Neural cell (in vitro differentiated cells): ENCODE data around the gene ZNF280C. TPM values are rescaled to one million over a fixed set of nuclear protein-coding genes. Genes with fewer than 3 reads are reported as not detected.

ENCODE experiments used
- H2AFZ ChIP-seq: fragments of 200-600, 300-800 bp; sonication (generic), shearing (Covaris generic); 2 replicates; pipeline ENCODE4 v1.6.0; 2014; ENCODE audit warnings: low read depth, mild to moderate bottlenecking, antibody characterized with exemption, low read length, moderate library complexity
- H3F3A ChIP-seq: fragments of 200-600 bp; shearing (Covaris generic); 2 replicates; pipeline ENCODE4 v1.6.1; 2016; ENCODE audit warnings: mild to moderate bottlenecking, moderate library complexity, mixed read lengths, antibody characterized with exemption, low read length; ENCODE audit not compliant: insufficient read depth, poor library complexity, severe bottlenecking
- H3K27ac ChIP-seq: fragments of 200-600, 300-800 bp; sonication (generic), shearing (Covaris generic); 2 replicates; pipeline ENCODE4 v1.5.1; 2014; ENCODE audit warnings: mild to moderate bottlenecking, low read length, moderate library complexity
- H3K27me3 ChIP-seq: fragments of 300-800, 200-600 bp; sonication (generic), shearing (Covaris generic); 2 replicates; pipeline ENCODE4 v1.6.0; 2014; ENCODE audit warnings: mild to moderate bottlenecking, low read depth, low read length, moderate library complexity; ENCODE audit not compliant: insufficient read depth
- H3K36me3 ChIP-seq: fragments of 300-800, 200-600 bp; sonication (generic), shearing (Covaris generic); 2 replicates; pipeline ENCODE4 v1.5.1; 2014; ENCODE audit warnings: mild to moderate bottlenecking, antibody characterized with exemption, low read length, moderate library complexity; ENCODE audit not compliant: insufficient read depth
- H3K4me2 ChIP-seq: fragments of 300-800, 200-600 bp; sonication (generic), shearing (Covaris generic); 2 replicates; pipeline ENCODE4 v1.6.0; 2014; ENCODE audit warnings: mild to moderate bottlenecking, low read length
- H3K4me3 ChIP-seq: fragments of 300-800, 200-600 bp; sonication (generic), shearing (Covaris generic); 2 replicates; pipeline ENCODE4 v1.5.1; 2014; ENCODE audit warnings: mild to moderate bottlenecking, low read length, moderate library complexity
- H3K79me2 ChIP-seq: fragments of 200-600 bp; shearing (Covaris generic); replicated peaks from 2 replicates; pipeline ENCODE4 v1.6.0; 2014; ENCODE audit warnings: mild to moderate bottlenecking, low read length, moderate library complexity; ENCODE audit not compliant: insufficient read depth
- H3K9ac ChIP-seq: fragments of 300-800, 200-600 bp; sonication (generic), shearing (Covaris generic); 2 replicates; pipeline ENCODE4 v1.6.1; 2016; ENCODE audit warnings: mild to moderate bottlenecking, low read length, mixed read lengths
- H3K9me2 ChIP-seq: fragments of 200-600 bp; shearing (Covaris generic); 2 replicates; pipeline ENCODE4 v1.6.1; 2016; ENCODE audit warnings: mild to moderate bottlenecking, low read length, mixed read lengths; ENCODE audit not compliant: insufficient read depth
- H3K9me3 ChIP-seq: fragments of 200-600, 300-800 bp; sonication (generic), shearing (Covaris generic); 2 replicates; pipeline ENCODE4 v1.6.1; 2016; ENCODE audit warnings: mild to moderate bottlenecking, mixed run types, low read length, moderate library complexity, mixed read lengths
- H4K20me1 ChIP-seq: fragments of 200-600 bp; shearing (Covaris generic); 2 replicates; pipeline ENCODE4 v1.6.1; 2016; ENCODE audit warnings: mild to moderate bottlenecking, mixed run types; ENCODE audit not compliant: insufficient read depth
- CTCF ChIP-seq: fragments of 450-650 bp; IDR thresholded peaks from 2 replicates; pipeline ENCODE4 v1.5.1; 2014; ENCODE audit warnings: antibody characterized with exemption, mild to moderate bottlenecking, moderate library complexity; ENCODE audit not compliant: poor library complexity, severe bottlenecking
- EP300 ChIP-seq: fragments of 450-650 bp; conservative IDR thresholded peaks from 2 replicates; pipeline ENCODE4 v1.6.1; 2014; ENCODE audit warnings: antibody characterized with exemption, mild to moderate bottlenecking, moderate library complexity; ENCODE audit not compliant: poor library complexity, severe bottlenecking
- EZH2 ChIP-seq: fragments of 200-600, 300-800 bp; shearing (Covaris generic), sonication (generic); IDR thresholded peaks from 2 replicates; pipeline ENCODE4 v1.6.1; 2014; ENCODE audit warnings: antibody characterized with exemption, low read length, borderline replicate concordance, mild to moderate bottlenecking; ENCODE audit not compliant: insufficient read depth, poor library complexity, severe bottlenecking
- MXI1 ChIP-seq: fragments of 450-650 bp; conservative IDR thresholded peaks from 2 replicates; pipeline ENCODE4 v1.6.1; 2014; ENCODE audit warnings: antibody characterized with exemption, mild to moderate bottlenecking; ENCODE audit not compliant: poor library complexity, severe bottlenecking
- POLR2AphosphoS5 ChIP-seq: IDR thresholded peaks from 2 replicates; pipeline ENCODE4 v1.6.1; 2012
- RAD21 ChIP-seq: fragments of 450-650 bp; conservative IDR thresholded peaks from 2 replicates; pipeline ENCODE4 v1.6.1; 2014; ENCODE audit warnings: antibody characterized with exemption, mild to moderate bottlenecking, moderate library complexity
- REST ChIP-seq: IDR thresholded peaks from 2 replicates; pipeline ENCODE4 v1.6.1; 2012; ENCODE audit warnings: borderline replicate concordance
- SMC3 ChIP-seq: fragments of 450-650 bp; conservative IDR thresholded peaks from 2 replicates; pipeline ENCODE4 v1.6.1; 2014; ENCODE audit warnings: antibody characterized with exemption, mild to moderate bottlenecking, moderate library complexity; ENCODE audit not compliant: poor library complexity
- TAF1 ChIP-seq: IDR thresholded peaks from 2 replicates; pipeline ENCODE4 v1.6.1; 2012; ENCODE audit warnings: low read depth
- polyA plus RNA-seq: library from polyadenylated mRNA; depleted of rRNA; stranded (reverse); fragments of >200 nt; gene quantifications from 2 replicates; pipeline ENCODE4 v1.2.3, GENCODE V29; 2014

The ZNF280C gene
- polyA plus RNA-seq, 1 donor from 2014 or later = 9.5 TPM

- H3F3A ChIP-seq = no peaks in the 10 kb centered on the region
- TF ChIP-seq TAF1 (no peak), MXI1 (no peak), CTCF (no peak), REST (no peak), SMC3 (no peak), EZH2 (no peak), RAD21 (no peak), EP300 (no peak), POLR2AphosphoS5 (no peak)
- H4K20me1 ChIP-seq = no peaks in the 10 kb centered on the region
- H3K27ac ChIP-seq = no peak overlapping the region
- no peak overlapping the region for H3K9ac ChIP-seq
- H2AFZ ChIP-seq = no peak overlapping the region
- no peaks in the 10 kb centered on the region for H3K9me3 ChIP-seq
- no peaks in the 10 kb centered on the region for H3K27me3 ChIP-seq
- no peaks in the 10 kb centered on the region for H3K79me2 ChIP-seq
- no peak overlapping the region for H3K4me3 ChIP-seq
- no peaks in the 10 kb centered on the region for H3K9me2 ChIP-seq
- no peak overlapping the region for H3K4me2 ChIP-seq
- no peaks in the 10 kb centered on the region for H3K36me3 ChIP-seq
Measured at GRCh38 chrX:130296743-130297142, 28.0 kb upstream of the ZNF280C start.

GRCh38 chrX:130296297-130296678 is 27.6 kb upstream of the ZNF280C start:
- H3K79me2 ChIP-seq = no peaks in the 10 kb centered on the region
- H3K4me2 ChIP-seq = no peak overlapping the region
- no peaks in the 10 kb centered on the region for H3K9me2 ChIP-seq
- no peaks in the 10 kb centered on the region for H3K27me3 ChIP-seq
- H3F3A ChIP-seq = no peaks in the 10 kb centered on the region
- H3K4me3 ChIP-seq = no peak overlapping the region
- no peaks in the 10 kb centered on the region for H3K36me3 ChIP-seq
- no peaks in the 10 kb centered on the region for H4K20me1 ChIP-seq
- H3K9me3 ChIP-seq = no peaks in the 10 kb centered on the region
- TF ChIP-seq CTCF = no peak
- no peak overlapping the region for H2AFZ ChIP-seq
- no peak overlapping the region for H3K27ac ChIP-seq
- H3K9ac ChIP-seq = no peak overlapping the region
